OCI-LY3 (cell line): ENCODE data around the gene CARD14.

Experiments used
- EZH2phosphoT487 ChIP-seq: fragments of 200-600 bp; shearing (Covaris generic); IDR thresholded peaks from 2 replicates; pipeline ENCODE4 v1.6.1; 2018; ENCODE audit warnings: antibody characterized with exemption, mixed run types, low read depth
- TF ChIP-seq, protein P1 (sequence below): fragments of 200-600, 300-600 bp; sonication (generic); IDR thresholded peaks from 2 replicates; pipeline ENCODE4 v1.5.1; 2014; ENCODE audit warnings: antibody characterized with exemption, low read length, low read depth

GRCh38 chr17:80246266-80246681 lies 76.4 kb downstream of the CARD14 start:
- TF ChIP-seq, protein P1, sequence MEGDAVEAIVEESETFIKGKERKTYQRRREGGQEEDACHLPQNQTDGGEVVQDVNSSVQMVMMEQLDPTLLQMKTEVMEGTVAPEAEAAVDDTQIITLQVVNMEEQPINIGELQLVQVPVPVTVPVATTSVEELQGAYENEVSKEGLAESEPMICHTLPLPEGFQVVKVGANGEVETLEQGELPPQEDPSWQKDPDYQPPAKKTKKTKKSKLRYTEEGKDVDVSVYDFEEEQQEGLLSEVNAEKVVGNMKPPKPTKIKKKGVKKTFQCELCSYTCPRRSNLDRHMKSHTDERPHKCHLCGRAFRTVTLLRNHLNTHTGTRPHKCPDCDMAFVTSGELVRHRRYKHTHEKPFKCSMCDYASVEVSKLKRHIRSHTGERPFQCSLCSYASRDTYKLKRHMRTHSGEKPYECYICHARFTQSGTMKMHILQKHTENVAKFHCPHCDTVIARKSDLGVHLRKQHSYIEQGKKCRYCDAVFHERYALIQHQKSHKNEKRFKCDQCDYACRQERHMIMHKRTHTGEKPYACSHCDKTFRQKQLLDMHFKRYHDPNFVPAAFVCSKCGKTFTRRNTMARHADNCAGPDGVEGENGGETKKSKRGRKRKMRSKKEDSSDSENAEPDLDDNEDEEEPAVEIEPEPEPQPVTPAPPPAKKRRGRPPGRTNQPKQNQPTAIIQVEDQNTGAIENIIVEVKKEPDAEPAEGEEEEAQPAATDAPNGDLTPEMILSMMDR = no peak
- TF ChIP-seq EZH2phosphoT487 = no peak
